Nephron progenitor cell (in vitro differentiated cells): ENCODE results near the gene OR1S2.

Experiments used
- DNase-seq: peaks from one replicate; pipeline ENCODE4 v3.0.0; 2021
- H3K27ac Mint-ChIP-seq: 2 replicates; pipeline ENCODE4 v1.8.0; 2021; ENCODE audit warnings: mild to moderate bottlenecking, moderate library complexity, mixed read lengths
- H3K27me3 Mint-ChIP-seq: 2 replicates; pipeline ENCODE4 v1.8.0; 2021; ENCODE audit warnings: mild to moderate bottlenecking, low read depth, mixed read lengths; ENCODE audit not compliant: poor library complexity
- H3K36me3 Mint-ChIP-seq: 2 replicates; pipeline ENCODE4 v1.8.0; 2021; ENCODE audit warnings: low read depth, mixed read lengths
- H3K4me1 Mint-ChIP-seq: 2 replicates; pipeline ENCODE4 v1.8.0; 2021; ENCODE audit warnings: mixed read lengths
- H3K4me3 Mint-ChIP-seq: 2 replicates; pipeline ENCODE4 v1.8.0; 2021; ENCODE audit warnings: mild to moderate bottlenecking, moderate library complexity, mixed read lengths
- H3K9me3 Mint-ChIP-seq: 2 replicates; pipeline ENCODE4 v1.8.0; 2021; ENCODE audit warnings: mild to moderate bottlenecking, moderate library complexity, mixed read lengths
- TF ChIP-seq, protein P1 (sequence below): fragments of 200-600 bp; sonication (generic); IDR thresholded peaks from 2 replicates; pipeline ENCODE4 v1.5.0; 2021; ENCODE audit warnings: antibody characterized with exemption

Gene OR1S2

DNA sequence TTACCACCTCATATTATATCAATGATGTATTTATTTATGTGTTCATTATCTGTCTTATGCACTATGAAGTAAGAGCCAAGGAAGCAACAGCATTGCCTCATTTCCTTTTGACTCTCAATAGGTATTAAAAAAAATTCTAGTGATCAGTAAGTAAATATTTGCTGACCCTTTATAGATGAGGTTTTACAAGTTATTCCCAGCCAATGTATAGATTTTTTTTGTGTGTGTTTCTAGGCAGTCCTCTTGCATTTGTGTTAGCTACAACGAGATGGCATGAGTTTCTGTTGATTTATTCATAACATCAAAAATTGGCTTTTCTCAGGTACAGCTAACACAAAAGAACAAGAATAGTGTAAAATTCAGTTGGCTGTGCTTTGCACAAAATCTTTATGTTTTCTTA, 4.7 kb downstream of the OR1S2 start:
- Mint-ChIP-seq H3K4me3 (no peak overlapping the region), H3K9me3 (peaks cover 12% of the 10 kb centered on the region), H3K27me3 (peaks cover 4% of the 10 kb centered on the region), H3K27ac (no peak overlapping the region), H3K4me1 (no peaks in the 10 kb centered on the region), H3K36me3 (no peaks in the 10 kb centered on the region)
- TF ChIP-seq, protein P1, sequence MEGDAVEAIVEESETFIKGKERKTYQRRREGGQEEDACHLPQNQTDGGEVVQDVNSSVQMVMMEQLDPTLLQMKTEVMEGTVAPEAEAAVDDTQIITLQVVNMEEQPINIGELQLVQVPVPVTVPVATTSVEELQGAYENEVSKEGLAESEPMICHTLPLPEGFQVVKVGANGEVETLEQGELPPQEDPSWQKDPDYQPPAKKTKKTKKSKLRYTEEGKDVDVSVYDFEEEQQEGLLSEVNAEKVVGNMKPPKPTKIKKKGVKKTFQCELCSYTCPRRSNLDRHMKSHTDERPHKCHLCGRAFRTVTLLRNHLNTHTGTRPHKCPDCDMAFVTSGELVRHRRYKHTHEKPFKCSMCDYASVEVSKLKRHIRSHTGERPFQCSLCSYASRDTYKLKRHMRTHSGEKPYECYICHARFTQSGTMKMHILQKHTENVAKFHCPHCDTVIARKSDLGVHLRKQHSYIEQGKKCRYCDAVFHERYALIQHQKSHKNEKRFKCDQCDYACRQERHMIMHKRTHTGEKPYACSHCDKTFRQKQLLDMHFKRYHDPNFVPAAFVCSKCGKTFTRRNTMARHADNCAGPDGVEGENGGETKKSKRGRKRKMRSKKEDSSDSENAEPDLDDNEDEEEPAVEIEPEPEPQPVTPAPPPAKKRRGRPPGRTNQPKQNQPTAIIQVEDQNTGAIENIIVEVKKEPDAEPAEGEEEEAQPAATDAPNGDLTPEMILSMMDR: no peak
- DNase-seq: no peak

GRCh38 chr11:58195939-58196338, 8.0 kb downstream of the OR1S2 start:
- TF ChIP-seq, protein P1: no peak
- H3K4me1 Mint-ChIP-seq: no peaks in the 10 kb centered on the region
- DNase-seq: no peak
- H3K4me3 Mint-ChIP-seq: no peak overlapping the region
- H3K9me3 Mint-ChIP-seq: peaks cover 12% of the 10 kb centered on the region
- H3K36me3 Mint-ChIP-seq: no peaks in the 10 kb centered on the region
- peaks cover 4% of the 10 kb centered on the region for H3K27me3 Mint-ChIP-seq
- no peak overlapping the region for H3K27ac Mint-ChIP-seq

GRCh38 chr11:58193391-58193790, 10.6 kb downstream of the OR1S2 start:
- H3K9me3 Mint-ChIP-seq: peaks cover 12% of the 10 kb centered on the region
- H3K4me1 Mint-ChIP-seq: no peaks in the 10 kb centered on the region
- peaks cover 4% of the 10 kb centered on the region for H3K27me3 Mint-ChIP-seq
- H3K36me3 Mint-ChIP-seq: no peaks in the 10 kb centered on the region
- H3K27ac Mint-ChIP-seq: no peak overlapping the region
- DNase-seq: no peak
- H3K4me3 Mint-ChIP-seq: no peak overlapping the region
- TF ChIP-seq, protein P1: no peak

GRCh38 chr11:58192229-58192628, 11.7 kb downstream of the OR1S2 start:
- Mint-ChIP-seq H3K4me3 (no peak overlapping the region), H3K27ac (no peak overlapping the region), H3K27me3 (peaks cover 4% of the 10 kb centered on the region), H3K9me3 (peaks cover 6% of the 10 kb centered on the region), H3K36me3 (no peaks in the 10 kb centered on the region), H3K4me1 (no peaks in the 10 kb centered on the region)
- TF ChIP-seq, protein P1: no peak
- DNase-seq: no peak

- H3K27me3 Mint-ChIP-seq: no peaks in the 10 kb centered on the region
- H3K36me3 Mint-ChIP-seq: no peaks in the 10 kb centered on the region
- DNase-seq: no peak
- H3K27ac Mint-ChIP-seq: no peak within 1 kb of the TSS
- H3K9me3 Mint-ChIP-seq: no peaks in the 10 kb centered on the region
- H3K4me3 Mint-ChIP-seq: no peak within 1 kb of the TSS
- TF ChIP-seq, protein P1: no peak
- H3K4me1 Mint-ChIP-seq: no peaks in the 10 kb centered on the region
These were observed 15.2 kb downstream of the OR1S2 start, which contains the start of gene OR9Q2 for GRCh38 chr11:58188770-58189169. Gene OR9Q2 (plus strand): TSS chr11:58189070. CDS start chr11:58190491, 1,421 bp downstream.

DNA sequence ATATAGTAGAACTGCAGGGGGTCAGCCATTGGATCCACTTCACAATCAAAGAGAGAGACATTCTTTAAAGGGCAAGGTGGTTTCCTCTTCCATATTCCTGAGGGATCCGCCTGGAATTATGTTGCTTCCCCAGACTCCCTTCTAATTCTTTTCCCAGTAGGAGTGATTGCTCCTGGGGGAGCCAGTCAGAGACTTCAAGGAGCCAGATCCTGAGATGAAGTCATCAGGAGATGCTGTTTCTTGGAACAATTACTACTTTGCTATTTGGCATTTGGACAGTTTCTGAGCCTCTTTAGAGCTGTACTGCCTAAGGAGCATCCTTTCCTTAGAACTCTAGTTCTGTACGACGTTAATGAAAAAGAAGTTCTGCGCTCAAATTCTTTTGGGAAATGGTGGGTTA, 17.0 kb downstream of the OR1S2 start:
- no peaks in the 10 kb centered on the region for H3K27me3 Mint-ChIP-seq
- no peaks in the 10 kb centered on the region for H3K4me1 Mint-ChIP-seq
- H3K27ac Mint-ChIP-seq: no peak overlapping the region
- no peaks in the 10 kb centered on the region for H3K36me3 Mint-ChIP-seq
- no peak overlapping the region for H3K4me3 Mint-ChIP-seq
- DNase-seq: no peak
- TF ChIP-seq, protein P1: no peak
- no peaks in the 10 kb centered on the region for H3K9me3 Mint-ChIP-seq
